H9 (cell line): ENCODE results near the gene CERS6. TPM values are rescaled to one million over a fixed set of nuclear protein-coding genes. Genes with fewer than 3 reads are reported as not detected.

ENCODE experiments used
- DNase-seq: peaks from one replicate; pipeline ENCODE4 v3.0.0-alpha.2; 2017
- H2AFZ ChIP-seq: one replicate; pipeline ENCODE4 v1.6.1; 2013; ENCODE audit warnings: mild to moderate bottlenecking, low read length, control low read depth, moderate library complexity
- H2AK5ac ChIP-seq: 2 replicates; pipeline ENCODE4 v1.6.1; 2013; ENCODE audit warnings: low read length, control low read depth, mixed read lengths; ENCODE audit not compliant: insufficient read length
- H2BK120ac ChIP-seq: one replicate; pipeline ENCODE4 v1.6.1; 2013; ENCODE audit warnings: low read depth, mild to moderate bottlenecking, low read length, control low read depth, inconsistent platforms; ENCODE audit not compliant: poor library complexity, severe bottlenecking
- H2BK12ac ChIP-seq: 2 replicates; pipeline ENCODE4 v1.6.1; 2013; ENCODE audit warnings: low read length, control low read depth, mixed read lengths, low read depth; ENCODE audit not compliant: insufficient read length
- H2BK15ac ChIP-seq: 2 replicates; pipeline ENCODE4 v1.6.1; 2013; ENCODE audit warnings: low read depth, low read length, control low read depth
- H2BK20ac ChIP-seq: one replicate; pipeline ENCODE4 v1.6.1; 2013; ENCODE audit warnings: low read depth, mild to moderate bottlenecking, low read length, control low read depth, inconsistent platforms; ENCODE audit not compliant: poor library complexity, severe bottlenecking
- H2BK5ac ChIP-seq: 2 replicates; pipeline ENCODE4 v1.6.1; 2013; ENCODE audit warnings: low read length, control low read depth, mixed read lengths; ENCODE audit not compliant: insufficient read length
- H3K14ac ChIP-seq: 2 replicates; pipeline ENCODE4 v1.6.1; 2013; ENCODE audit warnings: low read length, control low read depth; ENCODE audit not compliant: insufficient read depth
- H3K18ac ChIP-seq: 2 replicates; pipeline ENCODE4 v1.6.1; 2013; ENCODE audit warnings: low read depth, mild to moderate bottlenecking, mixed read lengths, low read length, control low read depth; ENCODE audit not compliant: insufficient read length
- H3K23ac ChIP-seq: 2 replicates; pipeline ENCODE4 v1.6.1; 2013; ENCODE audit warnings: low read length, control low read depth, mixed read lengths, low read depth; ENCODE audit not compliant: insufficient read length
- H3K23me2 ChIP-seq: 2 replicates; pipeline ENCODE4 v1.6.1; 2013; ENCODE audit warnings: low read depth, mild to moderate bottlenecking, mixed read lengths, low read length, control low read depth; ENCODE audit not compliant: insufficient read length, poor library complexity, severe bottlenecking
- H3K27ac ChIP-seq: 2 replicates; pipeline ENCODE4 v1.5.1; 2013; ENCODE audit warnings: low read length, control low read depth, mixed read lengths, low read depth; ENCODE audit not compliant: insufficient read length
- H3K27me3 ChIP-seq: 2 replicates; pipeline ENCODE4 v1.6.1; 2013; ENCODE audit warnings: low read length, control low read depth, inconsistent platforms; ENCODE audit not compliant: insufficient read depth
- H3K4ac ChIP-seq: 2 replicates; pipeline ENCODE4 v1.6.1; 2013; ENCODE audit warnings: low read depth, mild to moderate bottlenecking, control low read depth, inconsistent platforms, low read length, moderate library complexity
- H3K4me1 ChIP-seq: 2 replicates; pipeline ENCODE4 v1.6.1; 2013; ENCODE audit warnings: low read length, control low read depth, inconsistent platforms; ENCODE audit not compliant: insufficient read depth
- H3K4me2 ChIP-seq: 2 replicates; pipeline ENCODE4 v1.6.1; 2013; ENCODE audit warnings: low read length, control low read depth, mixed read lengths; ENCODE audit not compliant: insufficient read length, insufficient read depth
- H3K56ac ChIP-seq: 2 replicates; pipeline ENCODE4 v1.6.1; 2013; ENCODE audit warnings: low read depth, mild to moderate bottlenecking, mixed read lengths, low read length, control low read depth; ENCODE audit not compliant: insufficient read length
- H3K79me1 ChIP-seq: 2 replicates; pipeline ENCODE4 v1.6.1; 2013; ENCODE audit warnings: low read depth, mild to moderate bottlenecking, moderate library complexity, low read length, control low read depth, inconsistent platforms; ENCODE audit not compliant: insufficient read depth, poor library complexity, severe bottlenecking
- H3K79me2 ChIP-seq: 2 replicates; pipeline ENCODE4 v1.6.1; 2013; ENCODE audit warnings: low read length, control low read depth, inconsistent platforms; ENCODE audit not compliant: insufficient read depth
- H3K9ac ChIP-seq: 2 replicates; pipeline ENCODE4 v1.6.1; 2013; ENCODE audit warnings: low read length, control low read depth, mixed read lengths; ENCODE audit not compliant: insufficient read length; ENCODE audit errors: extremely low read depth
- H3K9me3 ChIP-seq: one replicate; pipeline ENCODE4 v1.6.1; 2013; ENCODE audit warnings: low read depth, low read length, inconsistent platforms; ENCODE audit not compliant: control insufficient read depth
- H3T11ph ChIP-seq: one replicate; pipeline ENCODE4 v1.6.1; 2013; ENCODE audit warnings: mild to moderate bottlenecking, low read length, control low read depth, inconsistent platforms
- H4K20me1 ChIP-seq: one replicate; pipeline ENCODE4 v1.6.1; 2013; ENCODE audit not compliant: control insufficient read depth, insufficient read length, insufficient read depth
- H4K5ac ChIP-seq: 2 replicates; pipeline ENCODE4 v1.6.1; 2013; ENCODE audit warnings: low read depth, mild to moderate bottlenecking, mixed read lengths, low read length, control low read depth; ENCODE audit not compliant: insufficient read length
- H4K8ac ChIP-seq: replicated peaks from 2 replicates; pipeline ENCODE4 v1.6.1; 2013; ENCODE audit warnings: low read length, control low read depth, mixed read lengths, low read depth; ENCODE audit not compliant: insufficient read length
- H4K91ac ChIP-seq: 2 replicates; pipeline ENCODE4 v1.6.1; 2013; ENCODE audit warnings: low read depth, mild to moderate bottlenecking, moderate library complexity, mixed read lengths, low read length, control low read depth; ENCODE audit not compliant: insufficient read length
- H3K27ac Mint-ChIP-seq, 3 experiments: 2 replicates in 2 of 3; 3 replicates in 1 of 3; pipeline ENCODE4 v1.8.0; 2020 to 2021; ENCODE audit warnings: mixed read lengths in 3 of 3, mild to moderate bottlenecking in 1 of 3, moderate library complexity in 1 of 3
- H3K27me3 Mint-ChIP-seq: 2 replicates; pipeline ENCODE4 v1.8.0; 2021; ENCODE audit warnings: low read depth, mild to moderate bottlenecking, moderate library complexity, mixed read lengths
- H3K36me3 Mint-ChIP-seq, 3 experiments: 2 replicates in 2 of 3; 3 replicates in 1 of 3; pipeline ENCODE4 v1.8.0; 2020 to 2021; ENCODE audit warnings: low read depth in 3 of 3, mixed read lengths in 3 of 3; ENCODE audit not compliant: insufficient read depth in 1 of 3
- H3K4me1 Mint-ChIP-seq, 2 experiments: 2 replicates each; pipeline ENCODE4 v1.8.0; 2020; ENCODE audit warnings: mixed read lengths in 2 of 2
- H3K4me3 Mint-ChIP-seq, 2 experiments: 2 replicates in 1 of 2; 3 replicates in 1 of 2; pipeline ENCODE4 v1.8.0; 2020 to 2021; ENCODE audit warnings: mild to moderate bottlenecking in 2 of 2, mixed read lengths in 2 of 2, moderate library complexity in 1 of 2
- H3K9me3 Mint-ChIP-seq, 2 experiments: 2 replicates in 1 of 2; 3 replicates in 1 of 2; pipeline ENCODE4 v1.8.0; 2020; ENCODE audit warnings: mild to moderate bottlenecking in 2 of 2, mixed read lengths in 2 of 2, moderate library complexity in 1 of 2
- WGBS: extraction: QIAGEN DNeasy Blood & Tissue Kit; methylation state at CpG from one replicate; pipeline ENCODE4 v1.1.7; 2013; ENCODE audit warnings: missing lambda C conversion rate, low lambda C conversion rate, mixed read lengths; ENCODE audit not compliant: insufficient read length; ENCODE audit errors: extremely low coverage; 5-methylcytosine and 5-hydroxymethylcytosine counted together
- total RNA-seq: library from RNA; stranded (reverse); gene quantifications from 2 replicates; pipeline ENCODE4 v1.2.1, GENCODE V29; 2021
- TF ChIP-seq, protein P1 (sequence below): fragments of 200-600 bp; sonication (generic); conservative IDR thresholded peaks from 3 replicates; pipeline ENCODE4 v1.8.0; 2021; ENCODE audit warnings: antibody characterized with exemption, mild to moderate bottlenecking

CERS6 gene
- total RNA-seq, 1 experiment from 2014 or later = 17.7 TPM

DNA sequence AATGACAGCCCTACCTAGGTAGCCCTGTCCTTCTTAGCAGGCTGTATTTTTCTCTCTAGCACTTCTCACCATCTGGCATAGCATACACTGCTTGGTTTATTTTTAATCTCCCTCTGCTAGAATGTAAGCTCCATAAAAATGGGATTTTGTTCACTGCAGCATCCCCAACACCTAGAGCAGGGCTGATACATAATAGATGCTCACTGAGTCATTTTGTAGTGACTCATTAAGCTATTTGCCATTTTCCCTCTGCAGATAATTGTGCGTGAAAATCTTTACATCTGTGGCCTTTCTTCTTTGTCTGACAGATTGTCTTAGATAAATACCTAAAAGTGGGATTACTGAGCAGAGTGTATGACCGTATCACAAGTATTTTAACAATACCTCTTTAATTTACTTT lies 82.5 kb downstream of the CERS6 start:
- DNase-seq = no peak
- H2AFZ ChIP-seq = no peak overlapping the region
- no peak overlapping the region for H2BK20ac ChIP-seq
- no peak overlapping the region for H3K4me3 Mint-ChIP-seq
- no CpG with 5 or more reads among the region's 2 CpGs for WGBS
- no peaks in the 10 kb centered on the region; the same call in 1 of the 2 replicates for H3K4me1 ChIP-seq
- TF ChIP-seq, protein P1, sequence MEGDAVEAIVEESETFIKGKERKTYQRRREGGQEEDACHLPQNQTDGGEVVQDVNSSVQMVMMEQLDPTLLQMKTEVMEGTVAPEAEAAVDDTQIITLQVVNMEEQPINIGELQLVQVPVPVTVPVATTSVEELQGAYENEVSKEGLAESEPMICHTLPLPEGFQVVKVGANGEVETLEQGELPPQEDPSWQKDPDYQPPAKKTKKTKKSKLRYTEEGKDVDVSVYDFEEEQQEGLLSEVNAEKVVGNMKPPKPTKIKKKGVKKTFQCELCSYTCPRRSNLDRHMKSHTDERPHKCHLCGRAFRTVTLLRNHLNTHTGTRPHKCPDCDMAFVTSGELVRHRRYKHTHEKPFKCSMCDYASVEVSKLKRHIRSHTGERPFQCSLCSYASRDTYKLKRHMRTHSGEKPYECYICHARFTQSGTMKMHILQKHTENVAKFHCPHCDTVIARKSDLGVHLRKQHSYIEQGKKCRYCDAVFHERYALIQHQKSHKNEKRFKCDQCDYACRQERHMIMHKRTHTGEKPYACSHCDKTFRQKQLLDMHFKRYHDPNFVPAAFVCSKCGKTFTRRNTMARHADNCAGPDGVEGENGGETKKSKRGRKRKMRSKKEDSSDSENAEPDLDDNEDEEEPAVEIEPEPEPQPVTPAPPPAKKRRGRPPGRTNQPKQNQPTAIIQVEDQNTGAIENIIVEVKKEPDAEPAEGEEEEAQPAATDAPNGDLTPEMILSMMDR = no peak
- no peak overlapping the region for H2BK15ac ChIP-seq
- no peak overlapping the region for H3K27ac ChIP-seq
- H3K27me3 Mint-ChIP-seq = no peaks in the 10 kb centered on the region
- no peak overlapping the region for H3K18ac ChIP-seq
- peaks cover 12 to 13% of the 10 kb centered on the region in 2 experiments for H3K9me3 Mint-ChIP-seq
- peaks cover 3% of the 10 kb centered on the region for H3K79me1 ChIP-seq
- H2BK5ac ChIP-seq = no peak overlapping the region
- peaks cover 6 to 23% (median 19%) of the 10 kb centered on the region in 3 experiments for H3K36me3 Mint-ChIP-seq
- no peak overlapping the region for H3K9ac ChIP-seq
- no peak overlapping the region for H4K8ac ChIP-seq
- H3K23ac ChIP-seq = no peak overlapping the region
- H3K79me2 ChIP-seq = 0 out of 2 replicates have a peak, but pooled peaks cover 3% of the 10 kb centered on the region
- no peak overlapping the region for H3K4me2 ChIP-seq
- H4K5ac ChIP-seq = no peak overlapping the region
- H4K20me1 ChIP-seq = no peaks in the 10 kb centered on the region
- no peak overlapping the region for H2BK12ac ChIP-seq
- no peaks in the 10 kb centered on the region for H3K23me2 ChIP-seq
- peaks cover 5% of the 10 kb centered on the region for H3K9me3 ChIP-seq
- no peak overlapping the region for H3K4ac ChIP-seq
- no peak overlapping the region for H2AK5ac ChIP-seq
- H3K56ac ChIP-seq = no peak overlapping the region
- no peak overlapping the region for H2BK120ac ChIP-seq
- no peaks in the 10 kb centered on the region for H3K27me3 ChIP-seq
- no peak overlapping the region for H3K14ac ChIP-seq
- H4K91ac ChIP-seq = no peak overlapping the region
- peaks cover 25 to 29% of the 10 kb centered on the region in 2 experiments for H3K4me1 Mint-ChIP-seq
- peak overlapping the region in 1 of 3 experiments; percentile 20; a peak in 2 of 7 replicates for H3K27ac Mint-ChIP-seq
- no peak overlapping the region for H3T11ph ChIP-seq
